Esophagus squamous epithelium (tissue), 4 donors: ENCODE data around the gene ACCSL.

ENCODE experiments used
- POLR2A ChIP-seq, 4 donors: fragments of 450-650 bp; IDR thresholded peaks; one replicate each; pipeline ENCODE4 v1.6.1; 2017; ENCODE audit warnings: antibody characterized with exemption in 4 of 4, mild to moderate bottlenecking in 4 of 4, moderate library complexity in 3 of 4
- TF ChIP-seq, protein P1 (sequence below), 6 experiments: fragments of 450-650 bp in 4 of 6; fragments of 200-600 bp in 2 of 6; sonication (generic) in 2 of 6; IDR thresholded peaks; one replicate each; pipeline ENCODE4 v1.5.1; 2016 to 2019; ENCODE audit warnings: antibody characterized with exemption in 6 of 6, mild to moderate bottlenecking in 4 of 6, moderate library complexity in 4 of 6

DNA sequence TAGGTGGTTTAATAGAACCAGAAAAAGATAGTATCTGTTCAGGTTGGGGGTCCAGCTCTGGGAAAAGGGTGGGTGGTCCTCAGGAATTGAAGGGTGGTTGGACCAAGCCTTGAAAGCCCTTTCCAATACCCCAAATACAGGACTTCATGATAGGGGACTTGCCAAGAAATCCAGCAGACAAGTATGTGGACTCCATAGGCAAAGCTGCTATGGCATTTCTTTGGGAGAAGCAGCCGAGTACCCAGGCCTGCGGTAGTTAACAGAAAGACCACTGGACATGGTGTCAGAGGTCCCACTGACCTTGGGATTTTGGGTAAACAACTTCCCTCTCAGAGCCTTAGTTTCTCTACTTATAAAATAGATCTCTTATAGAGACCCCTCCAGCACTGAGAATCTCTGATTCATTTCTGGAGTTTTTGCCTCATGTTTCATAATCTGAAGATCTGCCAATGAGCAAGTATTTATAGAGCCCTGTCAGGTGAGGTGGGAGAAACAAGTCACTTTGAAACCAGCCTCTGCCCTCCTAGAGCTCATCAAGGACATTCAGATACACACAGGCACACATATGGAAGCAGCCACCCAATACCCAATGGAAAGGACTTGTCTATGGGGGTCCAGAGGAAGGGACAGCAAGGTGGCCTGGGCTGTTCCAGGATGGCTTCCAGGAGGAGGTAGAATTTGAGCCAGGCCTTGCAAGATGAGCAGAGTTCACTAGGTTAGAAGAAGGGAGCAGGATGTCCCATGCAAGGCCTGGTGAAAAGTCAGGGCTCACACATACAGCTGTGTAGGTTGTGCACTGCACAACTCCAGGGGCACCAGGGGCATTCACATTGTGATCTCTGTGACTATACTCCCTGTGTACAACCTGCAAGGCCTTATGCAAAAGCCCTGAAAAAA is 31.0 kb upstream of the ACCSL start:
- TF ChIP-seq, protein P1, sequence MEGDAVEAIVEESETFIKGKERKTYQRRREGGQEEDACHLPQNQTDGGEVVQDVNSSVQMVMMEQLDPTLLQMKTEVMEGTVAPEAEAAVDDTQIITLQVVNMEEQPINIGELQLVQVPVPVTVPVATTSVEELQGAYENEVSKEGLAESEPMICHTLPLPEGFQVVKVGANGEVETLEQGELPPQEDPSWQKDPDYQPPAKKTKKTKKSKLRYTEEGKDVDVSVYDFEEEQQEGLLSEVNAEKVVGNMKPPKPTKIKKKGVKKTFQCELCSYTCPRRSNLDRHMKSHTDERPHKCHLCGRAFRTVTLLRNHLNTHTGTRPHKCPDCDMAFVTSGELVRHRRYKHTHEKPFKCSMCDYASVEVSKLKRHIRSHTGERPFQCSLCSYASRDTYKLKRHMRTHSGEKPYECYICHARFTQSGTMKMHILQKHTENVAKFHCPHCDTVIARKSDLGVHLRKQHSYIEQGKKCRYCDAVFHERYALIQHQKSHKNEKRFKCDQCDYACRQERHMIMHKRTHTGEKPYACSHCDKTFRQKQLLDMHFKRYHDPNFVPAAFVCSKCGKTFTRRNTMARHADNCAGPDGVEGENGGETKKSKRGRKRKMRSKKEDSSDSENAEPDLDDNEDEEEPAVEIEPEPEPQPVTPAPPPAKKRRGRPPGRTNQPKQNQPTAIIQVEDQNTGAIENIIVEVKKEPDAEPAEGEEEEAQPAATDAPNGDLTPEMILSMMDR (IDR thresholded peaks at IDR 0.05), result no peak
- TF ChIP-seq POLR2A (IDR thresholded peaks at IDR 0.05), result no peak
